ENCODE data around the gene BCKDK.
"Not testable (repeated sequence)": the region's sequence is repeated elsewhere in the genome, so short reads cannot be mapped to it uniquely, and the experiment has no call there.

The BCKDK gene

DNA sequence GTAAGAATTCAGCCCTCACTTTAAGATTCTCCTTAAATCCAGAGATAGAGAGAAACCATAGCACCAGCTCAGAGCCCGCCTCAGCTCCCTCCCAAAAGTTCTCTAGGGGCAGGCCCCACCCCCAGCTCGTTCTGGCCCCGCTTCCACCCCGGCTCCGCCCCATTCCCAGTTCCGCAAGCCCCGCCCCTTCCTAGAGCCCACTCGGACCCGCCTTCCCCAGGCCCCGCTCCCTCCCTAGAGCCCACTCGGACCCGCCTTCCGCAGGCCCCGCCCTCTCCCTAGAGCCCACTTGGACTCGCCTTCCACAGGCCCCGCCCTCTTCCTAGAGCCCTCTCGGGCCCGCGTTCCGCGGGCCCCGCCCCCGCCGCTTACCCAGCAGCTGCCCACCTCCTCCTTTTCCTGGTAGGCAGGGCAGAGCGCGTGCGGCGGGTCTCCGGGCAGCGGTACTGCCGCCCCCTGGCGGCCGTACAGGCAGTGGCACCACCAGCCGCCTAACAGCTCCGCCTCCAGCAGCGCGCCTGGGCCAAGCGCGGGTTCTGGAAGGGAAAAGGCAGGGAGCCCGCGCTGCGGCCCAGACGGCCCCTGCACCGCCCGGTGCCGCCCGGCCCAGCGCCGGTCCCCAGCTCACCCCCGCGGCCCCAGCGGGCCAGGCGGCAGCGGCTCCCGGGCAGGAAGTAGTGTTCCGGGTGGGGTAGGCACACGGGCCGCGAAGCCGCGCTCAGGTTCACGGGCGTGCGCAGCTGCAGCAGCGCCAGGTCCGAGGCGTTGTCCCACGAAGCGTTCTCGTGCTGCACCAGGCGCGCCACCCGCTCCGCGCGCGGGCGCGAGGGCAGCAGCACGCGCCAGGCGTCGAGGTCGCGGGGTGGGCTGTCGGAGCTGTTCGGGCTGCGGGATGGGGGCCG lies 34.2 kb downstream of the BCKDK start:
- DNase-seq (ENCODE audit: low read depth): peak; percentile 98

DNA sequence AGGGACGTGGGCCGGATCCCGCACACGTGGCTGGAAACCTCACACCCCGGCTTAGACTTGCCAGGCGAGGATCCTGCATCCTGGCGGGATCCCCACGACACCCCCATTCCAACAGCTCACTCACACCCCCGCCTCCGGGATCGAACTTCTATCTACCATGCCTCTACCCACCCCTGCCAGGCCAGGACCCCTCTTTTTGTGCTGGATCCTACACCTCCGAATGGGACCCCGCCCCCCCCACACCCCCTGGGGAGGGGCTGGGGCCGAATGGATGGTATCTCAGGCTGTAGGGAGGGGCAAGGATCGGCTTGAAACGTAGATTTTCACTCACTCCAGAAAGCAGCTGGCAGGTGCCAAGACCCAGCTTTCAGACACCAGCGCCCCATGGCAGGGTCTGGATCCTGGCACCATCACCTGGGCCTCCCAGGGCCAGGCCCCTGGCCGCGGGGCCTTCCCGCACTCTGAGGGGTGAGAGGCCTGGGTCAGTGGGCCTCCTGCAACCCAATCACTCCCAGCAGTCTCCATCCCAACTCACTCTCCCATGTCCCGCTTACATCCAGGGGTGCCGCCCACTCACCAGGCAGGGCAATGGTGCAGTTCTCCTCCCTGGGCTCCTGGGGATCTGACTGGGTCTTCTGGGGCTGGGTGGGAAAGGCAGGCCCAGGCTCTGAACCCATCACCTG lies 35.0 kb downstream of the BCKDK start:
- DNase-seq (ENCODE audit: low read depth): no peak

DNA sequence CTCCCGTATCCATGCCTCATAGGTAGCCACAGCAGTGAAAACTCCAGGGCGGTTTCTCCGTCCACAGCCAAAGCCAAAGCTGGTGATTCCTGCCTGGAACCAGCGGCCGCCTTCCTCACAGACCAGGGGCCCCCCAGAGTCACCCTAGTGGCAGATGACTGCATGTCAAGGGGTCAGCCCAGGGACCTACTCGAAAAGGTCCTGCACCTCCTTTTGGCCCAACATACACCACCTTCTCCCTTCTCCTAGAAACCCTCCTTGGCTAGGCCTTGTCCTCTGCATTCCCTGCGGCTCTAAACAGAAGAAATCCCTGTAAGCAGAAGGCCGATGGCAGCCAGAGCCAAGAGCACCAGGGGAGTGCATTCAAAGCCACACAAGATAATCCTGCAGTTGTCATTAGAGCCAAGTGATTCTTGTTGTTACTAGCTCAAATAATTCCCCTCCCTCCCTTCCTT lies 35.5 kb downstream of the BCKDK start:
- no peak for DNase-seq (ENCODE audit: low read depth)

DNA sequence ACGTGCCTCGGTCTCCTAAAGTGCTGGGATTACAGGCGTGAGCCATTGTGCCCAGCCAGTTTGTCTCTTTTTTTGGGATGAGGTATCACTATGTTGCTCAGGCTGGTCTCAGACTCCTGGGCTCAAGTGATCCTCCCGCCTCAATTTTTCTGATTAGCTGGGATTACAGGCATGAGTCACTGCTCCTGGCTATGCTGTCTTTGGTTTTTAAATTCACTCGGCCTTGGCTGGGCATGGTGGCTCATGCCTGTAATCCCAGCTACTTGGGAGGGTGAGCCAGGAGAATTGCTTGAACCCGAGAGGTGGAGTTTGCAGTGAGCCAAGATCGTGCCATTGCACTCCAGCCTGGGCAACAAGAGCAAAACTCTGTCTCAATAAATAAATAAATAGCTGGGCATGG lies 36.2 kb downstream of the BCKDK start:
- DNase-seq (ENCODE audit: low read depth): not testable (repeated sequence)

DNA sequence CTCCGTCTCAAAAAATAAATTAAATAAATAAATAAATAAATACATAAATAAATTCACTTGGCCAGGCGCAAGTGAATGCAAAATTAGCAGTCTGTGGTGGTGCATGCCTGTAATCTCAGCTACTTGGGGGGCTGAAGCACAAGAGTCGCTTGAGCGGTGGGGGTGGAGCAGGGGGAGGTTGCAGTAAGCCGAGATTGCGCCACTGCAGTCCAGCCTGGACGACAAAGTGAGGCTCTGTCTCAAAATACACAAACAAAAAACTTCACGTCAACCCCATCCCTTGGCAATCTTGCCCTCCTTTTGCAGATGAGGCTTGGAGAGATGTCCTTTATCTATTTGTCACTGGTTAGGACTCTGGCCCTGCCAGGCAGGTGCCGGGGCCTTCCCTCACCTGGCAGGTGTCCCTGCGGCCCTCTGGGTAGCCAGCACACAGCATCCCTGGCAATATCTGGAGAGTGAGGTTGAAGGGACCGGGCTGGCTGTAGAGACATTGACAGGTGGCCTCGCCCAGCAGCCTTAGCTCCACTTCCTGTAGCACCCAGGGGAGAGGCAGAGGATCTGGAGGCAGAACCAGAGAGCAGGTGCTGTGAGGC lies 37.3 kb downstream of the BCKDK start:
- DNase-seq (ENCODE audit: low read depth): no peak

DNA sequence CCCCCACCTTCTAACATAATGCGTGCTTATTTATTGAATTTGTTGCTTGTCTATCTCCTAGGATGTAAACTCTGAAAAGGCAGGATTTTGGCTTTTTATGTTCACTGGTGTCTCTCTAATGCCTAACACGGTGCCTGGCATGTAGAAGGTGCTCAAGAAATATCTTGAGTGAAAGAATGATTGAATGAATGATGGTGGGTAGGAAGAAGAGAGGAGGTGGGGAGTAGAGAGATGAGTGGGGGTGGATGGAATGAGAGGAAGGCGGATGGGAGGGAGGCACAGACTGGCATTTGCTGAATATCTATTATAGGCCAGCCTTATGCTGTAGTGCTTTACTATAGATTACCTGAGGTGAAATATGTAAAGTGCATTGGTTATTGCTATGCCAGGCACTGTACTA lies 39.4 kb downstream of the BCKDK start:
- DNase-seq (ENCODE audit: low read depth): no peak

DNA sequence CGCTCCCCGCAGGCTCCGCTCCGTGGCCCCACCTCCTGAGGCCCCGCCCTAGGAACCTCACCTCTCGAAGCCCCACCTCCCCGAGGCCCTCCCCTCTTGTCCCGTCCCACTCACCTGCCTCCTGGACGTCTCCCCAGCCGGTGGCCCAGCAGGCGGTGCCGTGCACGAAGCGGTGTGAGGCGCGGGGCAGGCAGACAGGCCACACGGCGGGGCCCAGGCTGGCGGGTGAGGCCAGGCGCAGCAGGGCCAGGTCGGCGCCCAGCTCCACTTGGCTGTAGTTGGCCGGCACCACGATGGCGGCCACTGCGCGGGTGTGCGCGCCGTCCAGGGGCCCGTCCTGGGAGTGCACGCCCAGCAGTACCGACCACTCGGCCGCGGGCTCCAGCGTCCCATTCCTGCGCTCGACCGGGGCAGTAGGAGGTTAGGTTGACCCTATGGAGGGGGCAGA lies 40.1 kb downstream of the BCKDK start:
- no peak for DNase-seq (ENCODE audit: low read depth)

DNA sequence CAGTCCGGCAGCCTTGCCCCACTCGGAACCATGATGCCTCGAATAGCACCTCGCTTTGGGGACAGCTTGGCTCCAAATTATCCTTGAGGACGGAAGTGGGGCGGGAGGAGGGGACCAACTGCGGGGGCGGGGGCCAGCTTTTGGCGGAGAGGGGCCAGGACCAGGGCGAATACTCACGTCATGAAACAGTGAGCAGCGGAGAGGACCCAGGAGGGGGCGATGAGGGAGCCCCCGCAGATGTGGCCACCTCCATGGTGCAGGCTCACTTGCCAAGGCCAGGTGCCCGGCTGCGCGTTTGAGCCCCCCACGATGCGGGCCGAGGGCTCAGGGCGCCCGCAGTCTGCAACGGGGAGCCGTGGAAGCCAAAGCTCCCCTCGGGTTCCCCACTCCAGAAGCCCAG lies 40.7 kb downstream of the BCKDK start:
- DNase-seq (ENCODE audit: low read depth): no peak

DNA sequence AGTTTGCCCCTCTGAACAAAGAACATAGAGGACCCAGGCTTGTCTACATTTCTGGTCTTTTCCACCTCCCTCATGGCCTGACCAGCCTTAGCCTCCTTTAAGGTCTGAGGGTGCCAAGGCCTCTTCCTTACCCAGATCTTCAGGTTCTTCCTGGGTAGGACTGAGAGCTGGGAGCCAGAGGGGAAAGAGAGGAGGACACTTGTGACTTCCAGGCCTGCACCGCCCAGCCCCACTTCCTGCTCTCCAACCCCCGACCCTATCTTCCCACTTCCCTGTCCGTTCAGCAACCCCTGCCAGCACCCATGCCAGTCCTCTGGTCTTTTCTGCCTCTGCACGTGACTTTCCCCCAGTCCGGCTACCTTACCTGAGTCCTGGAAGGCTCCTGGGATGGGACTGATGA lies 41.1 kb downstream of the BCKDK start:
- no peak for DNase-seq (ENCODE audit: low read depth)

DNA sequence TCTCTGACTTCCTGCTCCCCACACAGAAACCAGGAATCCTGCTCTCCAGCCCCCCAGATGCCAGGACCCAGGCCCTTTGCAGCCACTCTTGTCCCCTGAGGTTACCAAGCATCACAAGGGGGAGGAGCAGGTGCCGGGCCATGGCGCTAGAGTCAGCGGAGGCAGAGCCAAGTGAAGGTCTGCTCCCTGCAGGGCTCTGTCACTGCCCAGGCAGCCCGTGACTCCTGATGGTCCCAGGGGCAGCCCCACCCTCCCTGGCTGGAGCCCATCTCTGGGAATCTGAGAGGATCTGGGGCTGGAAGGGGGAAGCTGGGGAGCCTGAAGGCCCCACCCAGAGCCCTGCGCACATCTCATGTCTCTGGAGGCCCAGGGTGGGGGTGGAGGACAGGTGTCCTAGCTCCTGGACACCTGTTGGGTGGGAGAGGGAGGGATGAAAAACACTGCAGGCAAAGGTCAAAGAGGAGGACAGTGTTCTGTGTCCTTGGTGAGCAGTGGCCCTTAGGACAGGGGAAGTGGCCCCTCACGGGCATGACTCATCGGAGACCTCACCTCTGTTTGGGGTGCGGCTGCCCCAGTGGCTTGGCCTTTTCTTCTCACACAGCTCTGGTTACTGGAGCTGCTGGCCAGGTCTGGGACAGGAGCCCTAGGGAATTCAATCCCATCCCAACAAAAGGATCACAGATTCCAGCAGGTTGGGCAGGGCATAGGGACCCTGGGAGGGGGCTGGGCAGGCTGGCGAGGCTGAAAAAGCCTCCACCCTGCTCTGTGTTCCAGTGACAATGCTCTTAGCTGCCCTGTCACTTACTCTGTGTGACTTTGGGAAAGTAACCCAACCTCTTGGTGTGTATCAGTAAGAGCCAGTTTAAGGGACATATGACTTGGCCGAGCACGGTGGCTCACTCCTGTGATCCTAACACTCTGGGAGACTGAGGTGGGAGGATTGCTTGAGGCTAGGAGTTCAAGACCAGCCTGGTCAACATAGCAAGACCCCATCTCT lies 42.0 kb downstream of the BCKDK start, which contains the start of gene PRSS36:
TSS of gene PRSS36 (minus strand) at position 173 of the 997 bp plus-strand sequence. CDS start at position 142, 31 bp downstream.
- DNase-seq (ENCODE audit: low read depth): no peak

DNA sequence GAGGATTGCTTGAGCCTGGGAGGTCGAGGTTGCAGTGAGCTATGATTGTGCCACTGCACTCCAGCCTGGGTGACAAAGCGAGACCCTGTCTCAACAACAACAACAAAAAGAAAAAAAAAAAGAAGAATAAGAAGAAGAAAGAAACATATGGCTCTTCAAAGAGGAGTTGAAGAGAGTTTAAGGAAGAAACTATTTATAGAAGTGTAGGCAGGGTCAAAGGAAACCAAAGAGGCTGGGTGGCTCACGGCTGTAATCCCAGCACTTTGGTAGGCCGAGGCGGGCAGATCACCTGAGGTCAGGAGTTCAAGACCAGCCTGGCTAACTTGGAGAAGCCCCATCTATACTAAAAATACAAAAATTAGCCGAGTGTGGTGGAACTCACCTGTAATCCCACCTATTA lies 42.8 kb downstream of the BCKDK start:
- DNase-seq (ENCODE audit: low read depth): not testable (repeated sequence)

DNA sequence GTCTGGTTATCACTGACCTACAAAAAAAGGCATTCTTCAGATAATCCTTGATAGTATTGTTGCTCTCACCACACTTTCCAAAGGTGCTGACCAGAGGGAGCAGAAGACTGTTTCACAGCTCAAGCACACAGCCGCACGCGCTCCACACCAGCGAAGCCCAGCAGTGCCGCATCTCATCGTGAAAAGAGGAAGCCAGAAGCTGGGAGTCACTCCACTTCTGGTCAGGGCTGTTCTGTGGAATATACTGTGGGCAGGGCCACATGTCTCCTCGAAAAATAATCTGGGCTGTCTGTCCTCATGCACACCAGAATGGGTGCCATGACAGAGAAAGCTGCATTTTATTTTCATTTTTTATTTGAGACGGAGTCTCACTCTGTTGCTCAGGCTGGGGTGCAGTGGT lies 49.0 kb downstream of the BCKDK start:
- DNase-seq (ENCODE audit: low read depth): no peak

Measured in stimulated activated CD8-positive, alpha-beta memory T cell treated with anti-CD3 and anti-CD28 coated beads, Interleukin-7, amount 100 ng/mL, for 24 hours (primary cell).